Measurements from ENCODE around the gene VSX1. TPM values are rescaled to one million over a fixed set of nuclear protein-coding genes. Genes with fewer than 3 reads are reported as not detected.

Gene VSX1
- total and polyA plus RNA-seq, 11 donors, result 0.19 to 0.96 (median 0.49) TPM; not detected in 5

GRCh38 chr20:25051386-25052155 lies 30.4 kb downstream of the VSX1 start:
- peak overlapping the region in 11 of 12 donors; percentile 91 to 100 (median 98) for H3K27ac ChIP-seq
- TF ChIP-seq CTCF (IDR thresholded peaks at IDR 0.05) (no peak), POLR2A (IDR thresholded peaks at IDR 0.05) (no peak)
- H3K4me3 ChIP-seq, result no peak overlapping the region
- intact Hi-C loops (cut with DNase I), result loop anchor here in 2 of 10 donors (2.0 kb wide), 1 partner anchor 13 kb away; no protein-coding TSS in a partner anchor
- peak in 3 of 5 donors; percentile 4 to 17 (median 14) for DNase-seq
- H3K4me1 ChIP-seq, result peaks cover 39 to 100% (median 89%) of the 10 kb centered on the region in 12 donors
- 75 to 90% (median 85%) methylated on average over 7 of the region's 7 CpGs for WGBS, 4 donors
- peaks cover 0 to 17% (median 11%) of the 10 kb centered on the region in 9 donors for H3K36me3 ChIP-seq
- no peaks in the 10 kb centered on the region for H3K27me3 ChIP-seq
- no peak for ATAC-seq
- no peaks in the 10 kb centered on the region for H3K9me3 ChIP-seq

DNA sequence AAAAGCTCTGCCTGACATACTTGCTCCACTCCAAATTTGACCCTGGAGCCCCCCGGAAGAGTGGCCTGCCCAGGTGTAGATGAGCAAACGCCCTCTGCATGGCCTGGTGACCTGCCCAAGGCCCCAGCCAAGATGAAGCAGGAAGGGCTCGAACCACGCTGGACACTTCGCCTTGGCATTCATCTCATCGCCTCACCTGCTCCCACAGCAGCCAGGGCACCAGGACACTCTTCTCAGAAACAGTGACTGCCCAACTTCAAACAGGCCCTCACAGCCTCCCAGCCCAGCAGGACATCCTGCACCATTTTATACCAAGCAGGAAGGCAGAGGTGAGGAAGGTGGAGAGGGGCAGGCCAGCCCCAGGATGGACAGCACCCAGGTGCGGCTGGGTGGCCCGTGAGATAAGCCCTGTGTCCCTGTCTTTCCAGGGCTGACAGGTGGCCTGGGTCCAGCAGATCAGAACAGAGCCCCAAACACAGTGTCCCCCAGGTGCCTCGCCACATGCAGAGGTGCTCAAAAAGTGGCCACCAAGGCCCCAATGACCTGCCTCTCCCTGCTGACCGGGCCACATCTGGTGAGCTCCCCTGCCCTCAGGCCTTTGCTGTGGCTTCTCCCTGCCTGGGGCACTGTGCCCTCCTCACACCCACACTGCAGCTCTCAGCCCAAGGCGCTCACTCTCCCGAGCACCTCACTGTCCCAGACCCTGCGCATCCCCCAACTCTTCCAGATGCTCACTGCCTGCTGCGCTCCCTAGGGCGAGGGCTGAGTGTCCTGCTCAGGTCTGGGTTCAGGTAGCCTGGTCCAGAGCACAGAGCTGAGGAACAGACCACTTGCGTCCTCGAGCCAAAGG lies 31.2 kb downstream of the VSX1 start:
- Histone ChIP-seq H3K4me3 (no peak overlapping the region), H3K36me3 (peaks cover 0 to 23% (median 18%) of the 10 kb centered on the region in 9 donors), H3K9me3 (no peaks in the 10 kb centered on the region), H3K27me3 (no peaks in the 10 kb centered on the region), H3K27ac (peak overlapping the region in 11 of 12 donors; percentile 29 to 100 (median 96)), H3K4me1 (peaks cover 33 to 98% (median 87%) of the 10 kb centered on the region in 12 donors)
- peak in 3 of 5 donors; percentile 7 to 24 (median 20) for DNase-seq
- 65 to 90% (median 78%) methylated on average over 14 to 17 of the region's 17 CpGs for WGBS, 4 donors
- TF ChIP-seq CTCF (IDR thresholded peaks at IDR 0.05), result no peak
- no peak for TF ChIP-seq POLR2A (IDR thresholded peaks at IDR 0.05)
- ATAC-seq, result no peak
- intact Hi-C loops (cut with DNase I), result no loop called here

DNA sequence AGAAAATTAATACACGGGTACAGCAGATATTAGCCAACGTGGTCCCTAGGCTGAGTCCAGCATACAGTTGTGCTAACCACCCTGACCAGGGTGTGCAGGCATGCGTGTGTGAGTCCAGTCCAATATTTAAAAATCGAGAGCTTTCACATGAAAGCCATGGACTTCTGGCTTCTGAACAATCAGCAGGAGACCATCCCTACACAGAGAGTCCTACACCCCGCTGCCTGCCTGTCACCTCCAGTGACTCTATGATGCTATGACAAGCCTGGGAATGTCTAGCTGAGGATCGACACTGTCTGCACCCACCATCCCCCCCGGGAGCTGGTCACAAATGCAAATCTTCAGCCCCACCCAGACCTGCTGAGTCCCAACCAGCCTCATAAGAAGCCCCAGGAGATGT lies 31.9 kb downstream of the VSX1 start:
- H3K9me3 ChIP-seq, result no peaks in the 10 kb centered on the region
- peaks cover 31 to 98% (median 87%) of the 10 kb centered on the region in 12 donors for H3K4me1 ChIP-seq
- no peaks in the 10 kb centered on the region for H3K27me3 ChIP-seq
- DNase-seq (peak in 2 of 5 donors; percentile 13 to 15), ATAC-seq (no peak)
- H3K4me3 ChIP-seq, result no peak overlapping the region
- peak overlapping the region; percentile 29 to 100 (median 94) for H3K27ac ChIP-seq
- WGBS, 4 donors, result 34 to 51% (median 47%) methylated on average over 7 of the region's 7 CpGs
- intact Hi-C loops (cut with DNase I), result no loop called here
- peaks cover 0 to 25% (median 18%) of the 10 kb centered on the region in 9 donors for H3K36me3 ChIP-seq
- TF ChIP-seq POLR2A (IDR thresholded peaks at IDR 0.05), result no peak
- no peak for TF ChIP-seq CTCF (IDR thresholded peaks at IDR 0.05)
